A172 (cell line): Measurements from ENCODE around the gene CFAP45. TPM values are rescaled to one million over a fixed set of nuclear protein-coding genes. Genes with fewer than 3 reads are reported as not detected.

Source experiments
- DNase-seq: peaks from one replicate; pipeline ENCODE4 v3.0.0-alpha.2; 2015; ENCODE audit warnings: low spot score
- total RNA-seq: library from RNA; depleted of rRNA; stranded (reverse); fragments of >200 nt; shearing (Covaris generic); gene quantifications from 2 replicates; pipeline ENCODE4 v1.2.3, GENCODE V29; 2014

Gene CFAP45
- total RNA-seq, 1 experiment from 2014 or later: 2.4 TPM

- DNase-seq: no peak
These were observed 46.4 kb downstream of the CFAP45 start for GRCh38 chr1:159853417-159854115.

- no peak for DNase-seq
These were observed 48.6 kb downstream of the CFAP45 start for GRCh38 chr1:159851407-159851806.

GRCh38 chr1:159849626-159850366, 50.2 kb downstream of the CFAP45 start:
- DNase-seq: peak; percentile 85

- DNase-seq: no peak
These were observed 51.6 kb downstream of the CFAP45 start for GRCh38 chr1:159848326-159848725.

GRCh38 chr1:159847231-159847630, 52.7 kb downstream of the CFAP45 start:
- DNase-seq: no peak

- no peak for DNase-seq
These were observed 54.0 kb downstream of the CFAP45 start for GRCh38 chr1:159845751-159846629.

GRCh38 chr1:159843459-159843858, 56.5 kb downstream of the CFAP45 start:
- DNase-seq: peak; percentile 77

- no peak for DNase-seq
These were observed 58.2 kb downstream of the CFAP45 start for GRCh38 chr1:159841749-159842148.

GRCh38 chr1:159839116-159839849, 60.7 kb downstream of the CFAP45 start:
- DNase-seq: no peak

GRCh38 chr1:159838715-159839114, 61.2 kb downstream of the CFAP45 start:
- DNase-seq: no peak

- no peak for DNase-seq
These were observed 64.0 kb downstream of the CFAP45 start for GRCh38 chr1:159835862-159836525.

- no peak for DNase-seq
These were observed 64.6 kb downstream of the CFAP45 start for GRCh38 chr1:159835356-159835755.

GRCh38 chr1:159832309-159832708, 67.7 kb downstream of the CFAP45 start:
- DNase-seq: no peak

GRCh38 chr1:159831412-159832141, 68.4 kb downstream of the CFAP45 start:
- DNase-seq: no peak

- no peak for DNase-seq
These were observed 69.2 kb downstream of the CFAP45 start for GRCh38 chr1:159830722-159831121.

- no peak for DNase-seq
These were observed 70.0 kb downstream of the CFAP45 start for GRCh38 chr1:159829822-159830465.

- DNase-seq: no peak
These were observed 70.7 kb downstream of the CFAP45 start for GRCh38 chr1:159829273-159829634.

- DNase-seq: no peak
These were observed 71.2 kb downstream of the CFAP45 start for GRCh38 chr1:159828581-159829272.

- DNase-seq: no peak
These were observed 71.8 kb downstream of the CFAP45 start for GRCh38 chr1:159828176-159828575.
